Fibroblast of lung (primary cell): ENCODE measurements around the gene PPRC1. TPM values are rescaled to one million over a fixed set of nuclear protein-coding genes. Genes with fewer than 3 reads are reported as not detected.
A peak's percentile ranks its signal among the peaks of the same experiment; 100 is the strongest.

ENCODE experiments used
- DNase-seq, 2 donors: peaks; one replicate each; pipeline versions ENCODE4 v3.0.0 to v3.0.0-alpha.2; 2010; ENCODE audit warnings: low read depth in 2 of 2
- H2AFZ ChIP-seq: 2 replicates; pipeline ENCODE4 v1.5.1; 2012; ENCODE audit warnings: low read length, control low read depth, inconsistent platforms
- H3K27ac ChIP-seq: 2 replicates; pipeline ENCODE4 v1.5.1; 2011; ENCODE audit warnings: low read length, control low read depth; ENCODE audit not compliant: insufficient read depth
- H3K27me3 ChIP-seq: 2 replicates; pipeline ENCODE4 v1.5.1; 2011; ENCODE audit warnings: mild to moderate bottlenecking, low read length; ENCODE audit not compliant: control insufficient read depth, insufficient read depth
- H3K36me3 ChIP-seq: 2 replicates; pipeline ENCODE4 v1.5.1; 2011; ENCODE audit warnings: low read length; ENCODE audit not compliant: control insufficient read depth, insufficient read depth
- H3K4me1 ChIP-seq: 2 replicates; pipeline ENCODE4 v1.5.1; 2011; ENCODE audit warnings: low read length; ENCODE audit not compliant: control insufficient read depth, insufficient read depth; ENCODE audit errors: extremely low read depth
- H3K4me2 ChIP-seq: 2 replicates; pipeline ENCODE4 v1.5.1; 2011; ENCODE audit warnings: low read length, control low read depth; ENCODE audit not compliant: insufficient read depth; ENCODE audit errors: extremely low read depth
- H3K4me3 ChIP-seq, 4 experiments: fragments of 200-600 bp in 1 of 4; sonication (generic) in 1 of 4; replicated peaks in 1 of 4; 2 replicates each; pipeline ENCODE4 v1.5.1; 2011 to 2016; ENCODE audit warnings: low read length in 4 of 4, low read depth in 3 of 4, mild to moderate bottlenecking in 3 of 4, control low read depth in 2 of 4, inconsistent platforms in 1 of 4, mixed read lengths in 1 of 4; ENCODE audit not compliant: insufficient read depth in 1 of 4; ENCODE audit errors: control extremely low read depth in 1 of 4
- H3K79me2 ChIP-seq: 2 replicates; pipeline ENCODE4 v1.5.1; 2012; ENCODE audit warnings: mild to moderate bottlenecking, low read length, inconsistent platforms; ENCODE audit not compliant: control insufficient read depth, insufficient read depth
- H3K9ac ChIP-seq: 2 replicates; pipeline ENCODE4 v1.5.1; 2011; ENCODE audit warnings: mild to moderate bottlenecking, low read length, control low read depth; ENCODE audit not compliant: insufficient read depth
- H3K9me3 ChIP-seq: 2 replicates; pipeline ENCODE4 v1.5.1; 2012; ENCODE audit warnings: low read depth, low read length; ENCODE audit not compliant: control insufficient read depth, insufficient read depth
- H4K20me1 ChIP-seq: 2 replicates; pipeline ENCODE4 v1.5.1; 2011; ENCODE audit warnings: low read length; ENCODE audit not compliant: control insufficient read depth, insufficient read depth; ENCODE audit errors: extremely low read depth
- EZH2 ChIP-seq: IDR thresholded peaks from 2 replicates; pipeline ENCODE4 v1.5.1; 2012; ENCODE audit warnings: low read length, control low read depth, mild to moderate bottlenecking; ENCODE audit errors: missing control alignments
- polyA plus RNA-seq, 2 donors: library from polyadenylated mRNA; depleted of rRNA in 1 of 2; stranded (reverse) in 1 of 2; unstranded in 1 of 2; fragments of >200 nt; gene quantifications; 2 replicates each; pipeline ENCODE4 v1.2.1, GENCODE V29; 2011 to 2012; ENCODE audit warnings: missing spikeins in 1 of 2
- total RNA-seq: library from RNA; depleted of rRNA; stranded (reverse); fragments of >200 nt; gene quantifications from 2 replicates; pipeline ENCODE4 v1.2.1, GENCODE V29; 2014
- TF ChIP-seq, protein P1 (sequence below), 2 donors: IDR thresholded peaks in 1 of 2; conservative IDR thresholded peaks in 1 of 2; 1 replicate in 1 of 2; 2 replicates in 1 of 2; pipeline ENCODE4 v1.5.1; 2011 to 2012; ENCODE audit warnings: low read length in 2 of 2, control low read depth in 1 of 2, inconsistent platforms in 1 of 2, low read depth in 1 of 2, mild to moderate bottlenecking in 1 of 2

Gene PPRC1
- total and polyA plus RNA-seq, 2 donors (not counting 1 experiment from before 2014, with no cell fraction given), result 9.9 to 13.5 TPM

DNA sequence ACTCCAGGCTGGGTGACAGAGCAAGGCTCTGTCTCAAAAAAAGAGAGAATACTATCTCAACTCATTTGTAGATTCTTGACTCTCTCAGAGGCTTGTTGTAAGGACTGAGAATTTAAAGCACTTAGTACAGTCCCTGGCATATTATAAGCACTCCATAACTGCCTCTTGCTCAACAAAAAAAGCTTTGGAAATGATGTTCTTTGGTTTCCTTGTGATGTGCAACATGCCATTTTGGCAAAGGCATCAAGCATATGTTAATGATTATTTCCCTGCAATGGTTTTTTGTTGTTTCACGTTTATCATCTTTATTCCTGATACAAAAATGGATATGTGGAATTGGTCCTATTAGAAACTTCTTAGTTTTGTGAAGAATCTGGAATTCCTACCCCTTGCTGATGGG lies 35.0 kb downstream of the PPRC1 start:
- Histone ChIP-seq H2AFZ (no peak overlapping the region), H3K9ac (no peak overlapping the region), H3K27me3 (no peaks in the 10 kb centered on the region), H3K4me1 (no peaks in the 10 kb centered on the region), H3K79me2 (no peaks in the 10 kb centered on the region), H4K20me1 (no peaks in the 10 kb centered on the region), H3K9me3 (no peaks in the 10 kb centered on the region), H3K27ac (no peak overlapping the region), H3K4me3 (no peak overlapping the region), H3K36me3 (no peaks in the 10 kb centered on the region), H3K4me2 (no peak overlapping the region)
- peak in 1 of 2 donors; percentile 11 for DNase-seq
- TF ChIP-seq, protein P1, sequence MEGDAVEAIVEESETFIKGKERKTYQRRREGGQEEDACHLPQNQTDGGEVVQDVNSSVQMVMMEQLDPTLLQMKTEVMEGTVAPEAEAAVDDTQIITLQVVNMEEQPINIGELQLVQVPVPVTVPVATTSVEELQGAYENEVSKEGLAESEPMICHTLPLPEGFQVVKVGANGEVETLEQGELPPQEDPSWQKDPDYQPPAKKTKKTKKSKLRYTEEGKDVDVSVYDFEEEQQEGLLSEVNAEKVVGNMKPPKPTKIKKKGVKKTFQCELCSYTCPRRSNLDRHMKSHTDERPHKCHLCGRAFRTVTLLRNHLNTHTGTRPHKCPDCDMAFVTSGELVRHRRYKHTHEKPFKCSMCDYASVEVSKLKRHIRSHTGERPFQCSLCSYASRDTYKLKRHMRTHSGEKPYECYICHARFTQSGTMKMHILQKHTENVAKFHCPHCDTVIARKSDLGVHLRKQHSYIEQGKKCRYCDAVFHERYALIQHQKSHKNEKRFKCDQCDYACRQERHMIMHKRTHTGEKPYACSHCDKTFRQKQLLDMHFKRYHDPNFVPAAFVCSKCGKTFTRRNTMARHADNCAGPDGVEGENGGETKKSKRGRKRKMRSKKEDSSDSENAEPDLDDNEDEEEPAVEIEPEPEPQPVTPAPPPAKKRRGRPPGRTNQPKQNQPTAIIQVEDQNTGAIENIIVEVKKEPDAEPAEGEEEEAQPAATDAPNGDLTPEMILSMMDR (conservative IDR thresholded peaks at IDR 0.05 in 1 of 2, IDR thresholded peaks at IDR 0.05 in 1 of 2; ENCODE audit: low read depth in 1 of 2, low read length in 2 of 2), result no peak
- TF ChIP-seq EZH2, result no peak

DNA sequence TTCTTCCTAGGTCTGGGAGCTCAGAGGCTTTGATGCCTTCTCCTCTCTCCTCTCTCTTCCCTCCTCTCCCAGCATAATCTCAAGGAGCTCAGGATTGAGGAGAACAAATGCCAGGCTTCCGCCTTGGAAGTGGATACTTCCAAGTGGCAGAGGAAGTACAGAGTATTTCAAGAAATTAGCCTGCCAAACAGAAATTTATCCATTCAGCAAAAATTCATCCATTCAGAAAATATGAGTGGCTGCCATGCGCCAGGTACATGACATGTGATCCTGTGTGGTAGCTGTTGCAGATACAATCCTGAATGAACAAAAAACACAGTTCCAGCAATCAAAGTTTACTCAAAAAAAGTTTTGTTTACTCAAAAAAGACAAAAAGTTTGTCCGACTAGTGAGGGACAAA lies 37.8 kb downstream of the PPRC1 start:
- H3K9ac ChIP-seq, result no peak overlapping the region
- H3K4me2 ChIP-seq, result no peak overlapping the region
- no peaks in the 10 kb centered on the region for H3K27me3 ChIP-seq
- H4K20me1 ChIP-seq, result no peaks in the 10 kb centered on the region
- H3K4me3 ChIP-seq, result no peak overlapping the region
- no peak overlapping the region for H3K27ac ChIP-seq
- H3K4me1 ChIP-seq, result no peaks in the 10 kb centered on the region
- TF ChIP-seq, protein P1 (conservative IDR thresholded peaks at IDR 0.05 in 1 of 2, IDR thresholded peaks at IDR 0.05 in 1 of 2; ENCODE audit: low read depth in 1 of 2, low read length in 2 of 2), result no peak
- TF ChIP-seq EZH2, result no peak
- no peaks in the 10 kb centered on the region for H3K79me2 ChIP-seq
- DNase-seq, result no peak
- no peaks in the 10 kb centered on the region for H3K36me3 ChIP-seq
- no peak overlapping the region for H2AFZ ChIP-seq
- H3K9me3 ChIP-seq, result no peaks in the 10 kb centered on the region

DNA sequence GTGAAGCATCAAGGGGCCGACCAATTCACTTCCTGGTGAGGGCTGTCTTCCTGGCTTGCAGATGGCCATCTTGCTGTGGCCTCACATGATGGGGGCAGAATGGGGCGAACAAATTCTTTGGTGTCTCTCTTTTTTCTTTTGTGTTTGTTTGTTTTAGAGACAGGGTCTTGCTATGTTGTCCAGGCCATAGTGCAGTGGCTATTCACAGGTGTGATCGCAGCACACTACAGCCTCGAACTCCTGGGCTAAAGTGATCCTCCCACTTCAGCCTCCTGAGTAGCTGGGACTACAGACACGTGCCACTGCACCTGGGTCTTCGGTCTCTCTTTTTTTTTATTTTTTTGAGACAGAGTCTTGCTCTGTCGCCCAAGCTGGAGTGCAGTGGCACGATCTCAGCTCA lies 39.4 kb downstream of the PPRC1 start:
- Histone ChIP-seq H3K36me3 (no peaks in the 10 kb centered on the region), H3K4me1 (no peaks in the 10 kb centered on the region), H3K9me3 (no peaks in the 10 kb centered on the region), H3K4me3 (no peak overlapping the region), H3K4me2 (no peak overlapping the region), H2AFZ (no peak overlapping the region), H3K27ac (no peak overlapping the region), H3K27me3 (no peaks in the 10 kb centered on the region), H4K20me1 (no peaks in the 10 kb centered on the region), H3K79me2 (no peaks in the 10 kb centered on the region), H3K9ac (no peak overlapping the region)
- DNase-seq, result no peak
- no peak for TF ChIP-seq EZH2
- TF ChIP-seq, protein P1 (conservative IDR thresholded peaks at IDR 0.05 in 1 of 2, IDR thresholded peaks at IDR 0.05 in 1 of 2; ENCODE audit: low read depth in 1 of 2, low read length in 2 of 2), result no peak
